Omental fat pad (tissue), 4 donors: ENCODE measurements around the gene HPS4. TPM values are rescaled to one million over a fixed set of nuclear protein-coding genes. Genes with fewer than 3 reads are reported as not detected.

Experiments
- ATAC-seq: fragments of 150-250 bp; one replicate; pipeline ENCODE4 v1.9.1; 2016; ENCODE audit warnings: mild to moderate bottlenecking, moderate library complexity; ENCODE audit not compliant: low FRiP score
- DNase-seq: peaks from one replicate; pipeline ENCODE4 v3.0.0-alpha.2; 2019; ENCODE audit warnings: low spot score
- CTCF ChIP-seq, 3 donors: fragments of 450-650 bp; IDR thresholded peaks; one replicate each; pipeline ENCODE4 v1.5.1; 2016 to 2017; ENCODE audit warnings: antibody characterized with exemption in 3 of 3, mild to moderate bottlenecking in 3 of 3, moderate library complexity in 2 of 3
- total RNA-seq, 4 donors: library from RNA; depleted of rRNA; stranded (reverse); fragments of >200 nt; gene quantifications; one replicate each; pipeline ENCODE4 v1.1.0, GENCODE V29; 2016

HPS4 gene
- total RNA-seq, 4 donors from 2014 or later, result 14.3 to 40.5 (median 24.2) TPM

GRCh38 chr22:26485013-26485412 is 1.4 kb upstream of the HPS4 start:
- ATAC-seq (no peak), DNase-seq (no peak)
- TF ChIP-seq CTCF (IDR thresholded peaks at IDR 0.05), result no peak

- ATAC-seq (no peak), DNase-seq (no peak)
- no peak for TF ChIP-seq CTCF (IDR thresholded peaks at IDR 0.05)
Measured at GRCh38 chr22:26484360-26484706, 750 bp upstream of the HPS4 start.

GRCh38 chr22:26483043-26483438 is 542 bp downstream of the HPS4 start:
- ATAC-seq (peak; percentile 7), DNase-seq (no peak)

GRCh38 chr22:26482161-26482560 is 1.4 kb downstream of the HPS4 start:
- no peak for TF ChIP-seq CTCF (IDR thresholded peaks at IDR 0.05)
- DNase-seq (no peak), ATAC-seq (no peak)

More at GRCh38 chr22:26483043-26483438, 542 bp downstream of the HPS4 start:
- no peak for TF ChIP-seq CTCF (IDR thresholded peaks at IDR 0.05)

- DNase-seq, result no peak
- no peak for TF ChIP-seq CTCF (IDR thresholded peaks at IDR 0.05)
- no peak for ATAC-seq
Measured at GRCh38 chr22:26481694-26482093, 1.9 kb downstream of the HPS4 start.

GRCh38 chr22:26481112-26481693 is 2.4 kb downstream of the HPS4 start:
- no peak for ATAC-seq
- TF ChIP-seq CTCF (IDR thresholded peaks at IDR 0.05), result no peak
- DNase-seq, result no peak

- TF ChIP-seq CTCF (IDR thresholded peaks at IDR 0.05), result no peak
- DNase-seq (no peak), ATAC-seq (no peak)
Measured at GRCh38 chr22:26480611-26480932, 3.0 kb downstream of the HPS4 start.
